ENCODE results near the gene CBX1.
"Not testable (repeated sequence)": the region's sequence is repeated elsewhere in the genome, so short reads cannot be mapped to it uniquely, and the experiment has no call there.

The CBX1 gene

DNA sequence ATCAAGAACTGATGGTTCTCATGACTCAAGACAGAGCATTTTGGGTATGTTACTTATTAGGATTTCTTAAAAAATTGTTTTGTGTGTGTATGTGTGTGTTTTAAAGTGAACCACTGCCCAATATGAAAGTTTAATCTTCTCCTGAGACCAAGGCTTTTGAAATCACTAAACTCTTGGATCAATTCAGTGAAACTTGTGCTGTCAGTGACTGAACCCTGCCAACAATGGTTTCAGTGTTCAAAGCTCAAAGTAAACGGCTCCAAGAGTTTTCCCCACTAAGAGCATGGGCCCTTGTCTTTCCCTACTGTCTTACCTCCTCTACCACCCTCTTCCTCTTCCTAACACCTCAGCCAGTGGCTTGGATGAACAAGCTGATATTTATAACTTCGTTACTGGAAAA lies 31.1 kb downstream of the CBX1 start:
- DNase-seq: no peak

- peak; percentile 63 for DNase-seq
These were observed 32.8 kb downstream of the CBX1 start for GRCh38 chr17:48068491-48068961.

DNA sequence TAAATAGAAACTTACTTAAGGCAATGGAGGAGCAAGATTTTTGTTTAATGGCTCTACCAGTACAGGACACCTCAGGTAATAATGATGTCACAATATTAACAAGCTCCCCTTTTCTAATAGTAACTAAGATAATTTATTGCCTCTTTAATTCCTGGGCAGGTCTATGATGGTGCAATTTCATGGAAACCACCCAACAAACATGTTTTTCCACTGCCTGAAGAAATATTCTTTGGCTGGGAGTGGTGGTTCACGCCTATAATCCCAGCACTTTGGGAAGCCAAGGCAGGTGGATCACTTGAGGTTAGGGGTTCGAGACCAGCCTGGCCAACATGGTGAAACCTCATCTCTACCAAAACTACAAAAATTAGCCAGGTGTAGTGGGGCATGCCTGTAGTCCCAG lies 33.5 kb downstream of the CBX1 start:
- DNase-seq: not testable (repeated sequence)

- DNase-seq: no peak
These were observed 34.0 kb downstream of the CBX1 start for GRCh38 chr17:48067245-48067644.

GRCh38 chr17:48066656-48067055 lies 34.6 kb downstream of the CBX1 start:
- DNase-seq: no peak

GRCh38 chr17:48066192-48066591 lies 35.1 kb downstream of the CBX1 start:
- DNase-seq: no peak

- no peak for DNase-seq
These were observed 36.6 kb downstream of the CBX1 start for GRCh38 chr17:48064638-48065037.

DNA sequence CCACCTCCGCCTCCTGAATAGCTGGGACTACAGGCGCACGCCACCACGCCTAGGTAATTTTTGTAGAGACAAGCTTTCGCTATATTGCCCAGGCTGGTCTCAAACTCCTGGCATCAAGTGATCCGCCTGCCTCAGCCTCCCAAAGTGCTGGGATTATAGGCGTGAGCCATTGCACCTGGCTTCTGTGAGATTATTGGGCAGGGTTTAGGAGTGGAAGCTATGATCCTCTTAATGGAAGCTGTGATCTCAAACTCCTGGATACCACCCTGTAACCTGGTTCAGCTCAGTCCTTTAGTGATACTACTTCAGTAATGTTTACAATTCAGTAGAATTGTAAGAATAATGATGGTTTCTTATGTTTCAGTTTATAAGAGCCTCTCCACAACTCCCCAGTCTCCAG lies 39.0 kb downstream of the CBX1 start:
- DNase-seq: no peak

- DNase-seq: no peak
These were observed 41.0 kb downstream of the CBX1 start for GRCh38 chr17:48060249-48060648.

- DNase-seq: no peak
These were observed 42.1 kb downstream of the CBX1 start for GRCh38 chr17:48059125-48059668.

DNA sequence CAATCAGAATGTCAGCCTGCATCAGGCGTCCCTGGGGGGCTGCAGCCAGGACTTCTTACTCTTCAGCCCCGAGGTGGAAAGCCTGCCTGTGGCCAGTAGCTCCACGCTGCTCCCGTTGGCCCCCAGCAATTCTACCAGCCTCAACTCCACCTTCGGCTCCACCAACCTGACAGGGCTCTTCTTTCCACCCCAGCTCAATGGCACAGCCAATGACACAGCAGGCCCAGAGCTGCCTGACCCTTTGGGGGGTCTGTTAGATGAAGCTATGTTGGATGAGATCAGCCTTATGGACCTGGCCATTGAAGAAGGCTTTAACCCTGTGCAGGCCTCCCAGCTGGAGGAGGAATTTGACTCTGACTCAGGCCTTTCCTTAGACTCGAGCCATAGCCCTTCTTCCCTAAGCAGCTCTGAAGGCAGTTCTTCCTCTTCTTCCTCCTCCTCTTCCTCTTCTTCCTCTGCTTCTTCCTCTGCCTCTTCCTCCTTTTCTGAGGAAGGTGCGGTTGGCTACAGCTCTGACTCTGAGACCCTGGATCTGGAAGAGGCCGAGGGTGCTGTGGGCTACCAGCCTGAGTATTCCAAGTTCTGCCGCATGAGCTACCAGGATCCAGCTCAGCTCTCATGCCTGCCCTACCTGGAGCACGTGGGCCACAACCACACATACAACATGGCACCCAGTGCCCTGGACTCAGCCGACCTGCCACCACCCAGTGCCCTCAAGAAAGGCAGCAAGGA lies 42.7 kb downstream of the CBX1 start:
- no peak for DNase-seq

GRCh38 chr17:48057626-48058025 lies 43.7 kb downstream of the CBX1 start:
- no peak for DNase-seq

DNA sequence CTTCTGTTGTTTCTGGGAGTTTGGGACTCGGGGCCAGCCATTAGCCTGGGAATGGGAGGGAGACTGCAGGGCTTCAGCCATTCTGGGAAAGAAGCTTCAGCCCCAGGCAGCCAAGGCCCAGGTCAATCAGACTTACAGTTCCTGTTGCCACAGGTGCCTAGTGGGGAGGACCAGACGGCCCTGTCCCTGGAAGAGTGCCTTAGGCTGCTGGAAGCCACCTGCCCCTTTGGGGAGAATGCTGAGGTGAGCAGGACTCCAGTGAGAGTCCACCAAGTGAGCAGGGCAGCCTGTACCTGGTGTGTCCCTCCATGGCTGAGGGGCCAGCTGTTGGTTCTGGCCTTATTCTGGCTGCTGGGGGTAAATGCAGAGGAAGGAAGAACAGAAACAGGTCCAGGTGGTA lies 44.4 kb downstream of the CBX1 start:
- DNase-seq: no peak

GRCh38 chr17:48056246-48056745 lies 45.0 kb downstream of the CBX1 start:
- no peak for DNase-seq

DNA sequence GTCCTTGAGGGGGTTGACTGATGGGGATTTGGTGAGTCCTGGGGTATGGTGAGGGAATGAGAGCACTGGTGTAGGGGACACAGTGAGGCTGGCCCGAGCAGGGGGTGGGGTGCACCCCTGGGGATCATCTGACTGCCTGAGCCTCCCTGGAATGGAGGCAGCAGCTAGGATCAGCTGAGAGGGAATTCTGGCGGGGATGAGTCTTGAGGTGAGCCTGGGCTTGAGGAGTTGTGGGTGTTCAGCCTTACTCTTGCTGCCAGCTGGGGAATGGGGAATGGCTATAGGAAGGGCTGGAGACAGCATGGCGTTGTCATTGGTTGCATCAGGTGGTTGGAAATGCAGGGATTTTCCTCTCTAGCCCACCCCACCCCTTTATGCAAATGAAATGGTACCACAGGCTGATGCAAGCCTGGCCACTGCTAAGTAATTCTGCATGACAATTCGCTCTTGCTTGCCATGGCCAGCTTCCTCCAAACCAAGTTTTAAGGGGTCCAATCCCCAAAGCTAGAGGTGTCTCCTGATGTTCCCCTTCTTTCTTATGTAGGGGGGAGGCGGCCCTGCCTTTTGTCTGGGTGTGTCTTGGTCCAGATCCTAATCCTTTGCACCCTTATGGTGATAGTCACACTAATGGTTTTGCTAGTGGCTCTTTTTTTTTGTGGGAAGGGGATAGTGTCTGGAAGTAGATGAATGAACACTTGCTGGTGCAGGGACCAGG lies 45.6 kb downstream of the CBX1 start:
- DNase-seq: no peak

DNA sequence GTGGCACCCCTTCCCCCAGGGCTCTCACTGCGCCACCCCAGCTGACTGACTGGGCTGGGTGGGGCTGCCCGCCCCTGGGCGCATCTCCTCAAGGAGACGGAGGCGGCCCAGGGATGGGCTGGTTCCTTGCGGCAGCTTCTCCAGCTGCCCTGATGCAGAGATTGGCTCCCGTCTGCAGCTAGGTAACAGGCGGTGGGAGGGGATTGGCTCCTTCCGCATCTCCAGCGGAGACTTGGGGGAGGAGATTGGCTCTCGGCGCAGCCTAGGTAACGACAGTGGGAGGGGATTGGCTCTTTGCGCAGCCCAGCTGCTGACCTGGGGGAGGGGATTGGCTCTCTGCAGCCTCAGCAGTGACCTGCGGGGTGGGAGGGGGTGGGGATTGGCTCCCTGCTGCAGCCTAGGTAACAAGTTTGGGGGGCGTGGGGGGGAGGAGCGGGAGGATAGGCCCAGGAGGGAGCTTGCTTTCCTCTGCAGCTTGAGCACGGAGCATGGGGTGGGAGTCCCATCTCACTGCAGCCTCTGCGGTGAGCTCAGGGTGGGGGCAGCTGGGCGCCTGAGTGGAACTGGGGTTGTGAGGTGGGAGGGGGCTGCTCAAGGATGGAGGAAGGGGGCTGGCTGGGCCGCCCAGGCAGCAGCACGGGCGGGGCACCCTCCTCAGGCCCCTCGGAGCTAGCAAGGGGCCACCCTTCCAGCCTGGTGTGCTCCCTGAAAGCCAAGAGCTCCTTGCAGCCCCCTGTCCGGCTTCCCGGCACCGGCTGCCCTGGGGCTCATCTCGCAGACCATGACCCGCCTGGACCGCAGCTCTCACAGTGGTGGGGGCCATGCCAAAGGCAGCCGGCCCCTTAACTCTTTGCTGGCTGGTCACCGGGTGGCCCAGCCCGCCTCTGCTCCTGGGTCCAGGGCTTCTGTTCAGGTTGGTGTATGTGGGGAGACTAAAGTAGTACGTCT lies 46.8 kb downstream of the CBX1 start:
- DNase-seq: peak; percentile 89

DNA sequence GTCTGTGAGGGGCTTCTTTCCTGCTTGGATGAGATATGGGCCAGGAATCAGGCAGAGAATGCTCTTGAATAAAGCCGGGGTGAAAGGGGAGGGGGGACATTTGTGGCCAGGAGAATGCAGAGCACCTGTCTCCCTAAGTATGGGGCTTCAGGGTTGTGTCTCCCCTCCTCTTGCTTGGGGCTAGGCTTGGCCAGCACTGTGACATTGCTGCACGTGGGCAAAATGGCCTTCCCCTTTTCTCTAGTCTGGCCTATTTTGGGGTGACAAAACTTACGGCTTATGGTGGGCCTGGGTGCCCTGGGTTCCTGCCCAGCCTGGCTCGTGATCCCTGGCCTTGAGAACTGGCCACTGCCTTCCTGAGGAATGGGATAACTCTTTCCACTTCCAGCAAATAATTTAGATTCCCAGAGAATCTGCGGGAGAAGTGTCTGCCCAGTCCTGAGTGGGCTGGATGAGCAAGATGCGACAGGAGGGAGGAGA lies 47.5 kb downstream of the CBX1 start:
- no peak for DNase-seq

DNA sequence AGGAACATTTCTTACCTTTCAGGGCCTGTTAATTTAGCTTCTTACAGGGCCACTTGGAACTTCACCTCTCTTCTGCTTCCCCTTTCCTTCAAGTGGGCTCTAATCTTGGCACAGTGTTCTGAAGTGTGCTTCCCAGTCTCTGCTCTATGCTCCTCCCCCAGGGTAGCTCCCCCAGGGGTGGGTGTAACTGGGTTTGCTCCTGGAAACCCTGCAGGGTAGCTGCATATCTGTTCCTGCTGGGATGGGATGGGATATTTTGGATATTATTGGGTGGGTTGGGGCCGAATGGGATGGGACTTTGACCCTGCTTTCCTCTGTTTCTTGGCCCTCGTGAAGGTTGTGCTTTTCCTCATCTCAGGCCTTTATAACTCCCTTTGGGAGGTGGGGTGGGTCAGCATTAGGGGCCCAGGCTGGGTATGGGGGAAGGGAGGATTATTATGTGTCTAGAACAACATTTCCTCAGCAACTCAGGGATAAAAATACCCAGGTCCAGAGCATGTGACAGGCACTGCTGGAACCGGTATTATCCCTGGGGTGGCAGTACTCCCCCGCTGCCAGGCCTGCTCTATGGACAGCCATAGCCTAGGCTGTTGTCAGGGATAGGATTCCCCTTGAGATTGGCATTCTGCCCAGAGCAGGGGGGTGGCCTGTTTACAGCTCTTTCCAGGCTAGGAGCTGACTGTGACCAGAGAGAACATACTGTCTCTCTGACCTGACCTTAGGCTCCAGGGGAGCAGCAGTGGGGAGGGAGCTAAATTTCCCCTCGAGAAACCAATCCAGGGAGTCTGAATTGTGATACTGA lies 48.1 kb downstream of the CBX1 start:
- peak; percentile 32 for DNase-seq

DNA sequence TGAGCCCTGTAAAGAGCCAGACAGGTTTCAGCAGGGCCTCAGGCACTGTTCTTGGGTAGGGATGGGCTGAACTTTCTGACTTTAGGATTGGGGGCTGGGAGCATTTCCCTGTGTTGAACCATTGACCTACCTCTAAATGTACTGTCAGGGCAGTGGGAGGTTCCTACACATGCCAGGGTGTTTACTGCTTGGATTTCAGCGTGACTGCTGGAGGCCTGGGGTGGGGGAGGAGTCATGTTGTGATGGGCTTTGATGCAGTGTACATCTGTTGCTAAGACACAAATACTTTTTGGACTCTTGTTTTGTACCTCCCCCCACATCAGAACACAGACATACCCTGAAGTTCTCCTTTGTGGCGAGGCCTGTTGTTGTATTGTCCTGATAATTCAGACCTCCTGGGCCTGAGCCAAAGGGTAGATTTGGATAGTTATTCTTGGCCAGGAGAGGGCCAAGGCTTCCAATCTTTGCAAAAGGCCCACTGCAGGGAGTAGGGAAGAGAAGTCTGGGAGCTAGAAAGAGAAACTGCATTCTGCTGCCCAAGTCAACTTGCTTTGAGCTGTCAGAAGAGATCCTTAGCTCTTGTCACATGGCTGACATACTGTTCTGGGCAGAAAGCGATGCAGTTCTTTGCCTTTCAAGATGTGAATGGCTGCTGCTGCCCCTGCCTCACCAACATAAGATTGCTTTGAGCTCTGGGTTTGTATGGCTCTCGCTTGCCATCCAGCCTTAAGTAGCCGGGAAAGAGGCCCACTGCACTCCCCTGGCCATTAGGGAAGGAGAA lies 49.4 kb downstream of the CBX1 start:
- DNase-seq: peak; percentile 71

GRCh38 chr17:48051283-48051682 lies 50.0 kb downstream of the CBX1 start:
- no peak for DNase-seq

Measured in kidney glomerular epithelial cell (primary cell).